ENCODE data around the gene PHB1. TPM values are rescaled to one million over a fixed set of nuclear protein-coding genes. Genes with fewer than 3 reads are reported as not detected.

PHB1 gene
- polyA plus RNA-seq, 1 experiment = 228 TPM

GRCh38 chr17:49457564-49458535 lies 43.2 kb upstream of the PHB1 start:
- H3K27me3 ChIP-seq (ENCODE audit: control insufficient read depth, insufficient read depth, low read length) = peaks cover 38% of the 10 kb centered on the region
- no peak for DNase-seq (ENCODE audit: low read depth, low spot score)
- TF ChIP-seq CTCF (IDR thresholded peaks at IDR 0.05; ENCODE audit: low read depth, low read length) = no peak
- H3K27ac ChIP-seq (ENCODE audit: low read depth, low read length) = no peak overlapping the region
- ChIA-PET POLR2A (no interaction called here), CTCF (interaction anchor here (0.5 kb wide), 1 partner anchor 1706 kb away, joined by 3 read pairs; no protein-coding TSS in a partner anchor)
- no peak overlapping the region for H3K4me3 ChIP-seq (ENCODE audit: low read depth, low read length)
- no peaks in the 10 kb centered on the region for H3K9me3 ChIP-seq (ENCODE audit: control insufficient read depth, insufficient read depth, low read length)

GRCh38 chr17:49456183-49456965 lies 41.7 kb upstream of the PHB1 start:
- Histone ChIP-seq H3K27ac (ENCODE audit: low read depth, low read length) (no peak overlapping the region), H3K4me3 (ENCODE audit: low read depth, low read length) (no peak overlapping the region), H3K9me3 (ENCODE audit: control insufficient read depth, insufficient read depth, low read length) (no peaks in the 10 kb centered on the region), H3K27me3 (ENCODE audit: control insufficient read depth, insufficient read depth, low read length) (peaks cover 32% of the 10 kb centered on the region)
- peak; percentile 50 for DNase-seq (ENCODE audit: low read depth, low spot score)
- ChIA-PET POLR2A (no interaction called here), CTCF (interaction anchor here (1.3 kb wide), 1 partner anchor 48 kb away, joined by 3 read pairs; no protein-coding TSS in a partner anchor)
- TF ChIP-seq CTCF (IDR thresholded peaks at IDR 0.05; ENCODE audit: low read depth, low read length) = no peak

GRCh38 chr17:49455272-49455861 lies 40.7 kb upstream of the PHB1 start:
- Histone ChIP-seq H3K4me3 (ENCODE audit: low read depth, low read length) (no peak overlapping the region), H3K27ac (ENCODE audit: low read depth, low read length) (no peak overlapping the region), H3K9me3 (ENCODE audit: control insufficient read depth, insufficient read depth, low read length) (no peaks in the 10 kb centered on the region), H3K27me3 (ENCODE audit: control insufficient read depth, insufficient read depth, low read length) (peaks cover 25% of the 10 kb centered on the region)
- ChIA-PET POLR2A (interaction anchor here (0.5 kb wide), 1 partner anchor 171 kb away, joined by 5 read pairs; no protein-coding TSS in a partner anchor), CTCF (interaction anchor here (0.6 to 1.3 kb wide), 2 partner anchors 20 to 47 kb away, joined by 3 to 5 read pairs; no protein-coding TSS in a partner anchor)
- no peak for TF ChIP-seq CTCF (IDR thresholded peaks at IDR 0.05; ENCODE audit: low read depth, low read length)
- DNase-seq (ENCODE audit: low read depth, low spot score) = no peak

- no peak for TF ChIP-seq CTCF (IDR thresholded peaks at IDR 0.05; ENCODE audit: low read depth, low read length)
- CTCF ChIA-PET = no interaction called here
- peaks cover 13% of the 10 kb centered on the region for H3K27me3 ChIP-seq (ENCODE audit: control insufficient read depth, insufficient read depth, low read length)
- no peaks in the 10 kb centered on the region for H3K9me3 ChIP-seq (ENCODE audit: control insufficient read depth, insufficient read depth, low read length)
- no peak overlapping the region for H3K4me3 ChIP-seq (ENCODE audit: low read depth, low read length)
- DNase-seq (ENCODE audit: low read depth, low spot score) = no peak
- POLR2A ChIA-PET = no interaction called here
- no peak overlapping the region for H3K27ac ChIP-seq (ENCODE audit: low read depth, low read length)
These were observed 39.4 kb upstream of the PHB1 start for GRCh38 chr17:49454050-49454449.
